Stimulated activated CD8-positive, alpha-beta memory T cell treated with anti-CD3 and anti-CD28 coated beads, Interleukin-15, amount 100 ng/mL, for 48 hours (primary cell): ENCODE measurements around the gene COQ9.
"Not testable (repeated sequence)": the region's sequence is repeated elsewhere in the genome, so short reads cannot be mapped to it uniquely, and the experiment has no call there.

Experiments used
- DNase-seq, 2 donors: peaks; one replicate each; pipeline ENCODE4 v3.0.0-alpha.2; 2020; ENCODE audit warnings: low read depth in 2 of 2

COQ9 gene

GRCh38 chr16:57426356-57426755 is 20.9 kb upstream of the COQ9 start:
- DNase-seq: no peak

DNA sequence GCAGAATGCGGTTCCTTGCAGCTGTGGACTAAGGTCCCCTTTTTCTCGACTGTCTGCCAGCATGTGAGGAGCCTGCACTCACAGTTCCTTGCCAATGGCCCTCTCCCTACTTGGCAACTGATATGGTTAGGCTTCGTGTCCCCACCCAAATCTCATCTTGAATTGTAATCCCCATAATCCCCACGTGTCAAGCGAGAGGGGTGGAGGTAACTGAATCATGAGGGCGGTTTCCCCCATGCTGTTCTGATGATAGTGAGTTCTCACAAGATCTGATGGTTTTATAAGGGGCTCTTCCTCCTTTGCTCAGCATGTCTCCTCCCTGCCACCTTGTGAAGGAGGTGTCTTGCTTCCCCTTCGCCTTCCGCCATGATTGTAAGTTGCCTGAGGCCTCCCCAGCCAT is 20.0 kb upstream of the COQ9 start:
- DNase-seq: no peak

DNA sequence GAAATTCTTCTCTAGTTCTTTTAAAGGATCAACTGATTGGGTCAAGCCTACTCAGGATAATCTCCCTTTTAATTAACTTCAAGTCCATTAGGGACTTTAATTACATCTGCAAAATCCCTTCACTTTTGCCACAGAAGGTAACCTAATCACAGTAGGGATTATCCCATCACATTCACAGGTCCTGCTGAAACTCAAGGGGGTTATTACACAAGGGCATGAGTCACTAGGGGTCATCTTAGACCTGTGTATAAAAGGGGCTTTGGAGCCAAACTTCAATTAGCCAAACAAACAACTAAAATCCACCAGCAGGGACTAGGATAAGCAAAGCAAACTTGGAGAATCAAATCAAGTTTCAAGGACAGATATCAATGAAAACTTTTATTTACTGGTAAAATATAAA is 19.5 kb upstream of the COQ9 start:
- DNase-seq: no peak

DNA sequence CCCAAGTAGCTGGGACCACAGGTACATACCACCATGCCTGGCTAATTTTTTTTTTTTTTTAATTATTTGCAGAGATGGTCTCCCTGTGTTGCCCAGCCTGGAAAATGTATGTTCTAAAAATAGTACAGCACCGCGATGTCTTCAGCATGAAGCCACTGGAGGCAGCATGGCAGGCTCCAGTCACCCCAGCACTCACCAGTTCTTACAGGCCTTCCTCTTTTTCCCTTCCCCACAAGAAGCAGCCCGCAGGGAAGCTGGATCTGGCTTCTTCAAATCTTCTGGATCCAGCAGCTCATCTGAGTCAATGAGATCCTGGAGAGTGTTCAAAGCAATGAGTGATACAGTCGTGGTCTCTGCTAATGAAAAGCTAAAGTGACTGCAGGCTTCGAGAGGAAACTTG is 16.3 kb upstream of the COQ9 start:
- no peak for DNase-seq

- no peak for DNase-seq
These were observed 14.8 kb upstream of the COQ9 start for GRCh38 chr16:57432505-57432904.

DNA sequence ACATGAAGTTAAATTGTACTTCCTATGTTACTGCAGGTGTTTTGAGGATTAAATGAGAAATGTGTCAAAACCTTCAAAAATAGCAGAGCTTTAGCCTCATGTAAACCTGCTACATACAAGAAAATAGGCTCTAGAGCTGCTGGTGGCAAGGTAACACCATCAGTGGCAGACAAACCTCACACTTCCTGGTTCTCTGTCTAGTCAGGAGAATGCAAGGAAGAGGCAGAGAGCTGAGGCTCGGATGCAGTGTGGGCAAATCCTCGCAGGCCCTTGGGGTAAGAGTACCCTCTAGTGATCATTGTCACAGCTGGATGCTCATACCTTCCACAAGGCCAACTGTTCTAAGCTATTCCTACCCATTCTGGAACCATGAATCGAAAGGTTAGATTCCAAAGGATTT is 14.3 kb upstream of the COQ9 start:
- DNase-seq: no peak

GRCh38 chr16:57434003-57434402 is 13.3 kb upstream of the COQ9 start:
- no peak for DNase-seq

GRCh38 chr16:57435838-57436237 is 11.4 kb upstream of the COQ9 start:
- no peak for DNase-seq

DNA sequence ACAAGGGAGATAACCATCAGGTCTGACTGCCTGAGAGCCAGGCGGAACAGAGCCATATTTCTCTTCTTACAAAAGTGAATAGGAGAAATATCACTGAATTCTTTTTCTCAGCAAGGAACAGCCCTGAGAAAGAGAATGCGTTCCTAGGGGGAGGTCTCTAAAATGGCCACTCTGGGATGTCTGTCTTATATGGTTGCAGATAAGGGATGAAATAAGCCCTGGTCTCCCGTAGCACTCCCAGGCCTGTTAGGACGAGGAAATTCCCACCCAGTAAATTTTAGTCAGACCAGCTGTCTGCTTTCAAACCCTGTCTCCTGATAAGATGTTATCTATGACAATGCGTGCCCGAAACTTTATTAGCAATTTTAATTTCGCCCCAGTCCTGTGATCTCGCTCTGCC is 7.3 kb upstream of the COQ9 start:
- DNase-seq: not testable (repeated sequence)

- DNase-seq: not testable (repeated sequence)
These were observed 6.7 kb upstream of the COQ9 start for GRCh38 chr16:57440551-57440950.

DNA sequence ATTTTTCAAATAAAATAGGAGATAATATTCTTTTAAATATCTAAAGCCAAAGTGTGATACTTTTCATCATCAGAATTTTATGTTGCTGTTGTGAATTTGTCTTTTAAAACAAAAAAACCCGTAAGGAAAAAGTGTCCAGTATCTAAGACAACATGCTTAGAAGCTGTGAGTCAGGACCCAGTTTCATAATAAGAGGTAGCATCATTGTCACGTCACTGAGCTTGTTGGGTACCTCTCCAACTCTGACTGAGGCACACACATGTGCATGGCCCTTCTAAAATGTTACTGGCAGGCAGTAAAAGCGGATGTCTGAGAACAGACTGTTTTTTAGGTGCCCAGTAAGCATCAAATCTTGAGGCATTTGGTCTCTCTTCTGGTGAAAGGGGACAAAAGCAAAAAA is 2.6 kb upstream of the COQ9 start:
- DNase-seq: no peak

DNA sequence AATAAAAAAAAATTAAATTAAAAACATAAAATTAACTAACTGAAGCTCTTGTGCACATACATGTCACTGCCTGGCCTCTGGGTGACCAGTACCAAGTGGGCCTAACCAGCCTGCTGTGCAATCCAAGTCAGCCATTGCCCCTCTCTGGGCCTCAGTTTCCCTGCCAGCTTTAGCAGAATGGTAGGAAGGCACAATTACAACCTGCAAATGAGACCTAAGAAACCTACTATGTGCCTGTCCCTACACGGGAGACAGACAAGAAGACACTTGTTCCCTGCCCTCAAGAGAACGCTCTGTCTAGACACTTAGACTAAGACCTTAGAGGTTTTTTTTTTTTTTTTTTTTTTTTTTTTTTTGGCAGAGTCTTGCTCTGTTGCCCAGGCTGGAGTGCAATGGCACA is 1.8 kb upstream of the COQ9 start:
- no peak for DNase-seq

DNA sequence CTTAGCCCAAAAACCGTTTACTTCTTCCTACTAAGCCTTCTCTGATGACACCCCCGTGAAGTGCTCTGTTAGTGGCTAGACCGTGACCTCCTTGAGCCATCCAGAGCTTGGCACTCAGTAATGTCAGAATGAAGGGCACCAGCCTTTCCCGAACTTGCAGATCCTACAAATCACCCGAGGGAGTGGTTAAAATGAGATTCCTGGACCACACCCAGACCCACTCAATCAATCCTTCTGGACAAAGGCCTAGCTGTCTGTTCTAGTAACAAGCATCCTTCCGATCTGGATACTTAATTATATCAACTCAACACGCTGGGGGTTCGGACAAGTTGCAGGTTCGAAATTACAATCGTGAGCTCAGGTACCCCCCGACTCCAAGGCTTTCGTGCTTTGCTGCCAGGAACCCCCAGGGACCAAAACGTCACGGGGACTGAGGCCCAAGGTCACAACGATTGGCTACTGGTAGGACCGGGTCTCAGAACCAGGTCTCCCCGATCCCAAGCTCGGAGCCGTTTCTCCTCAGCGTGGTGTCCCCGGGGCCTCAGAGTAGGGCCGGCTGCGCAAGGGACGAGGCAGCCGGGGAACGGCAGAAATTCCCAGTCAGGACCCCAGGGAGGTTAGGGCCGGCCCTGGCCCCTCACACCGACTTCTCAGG is 621 bp upstream of the COQ9 start:
- DNase-seq: peak in 1 of 2 donors; percentile 3

DNA sequence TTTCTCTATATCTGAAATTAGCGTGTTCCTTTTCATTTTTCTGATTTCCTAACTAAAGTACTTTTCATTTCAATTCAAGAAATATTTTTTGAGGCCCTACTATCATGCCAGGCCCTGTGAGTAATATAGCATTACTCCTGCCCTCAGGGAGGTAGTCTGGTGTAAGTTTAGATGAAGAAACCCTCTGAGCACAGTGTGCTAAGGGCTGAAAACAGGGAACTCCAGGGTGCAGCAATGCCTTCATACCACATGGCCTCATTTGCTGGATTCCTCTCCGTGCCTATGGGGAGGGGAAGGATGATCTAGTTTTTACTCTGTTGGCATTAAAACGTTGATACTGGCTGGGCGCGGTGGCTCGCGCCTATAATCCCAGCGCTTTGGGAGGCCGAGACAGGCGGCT is 4.7 kb downstream of the COQ9 start:
- no peak for DNase-seq

DNA sequence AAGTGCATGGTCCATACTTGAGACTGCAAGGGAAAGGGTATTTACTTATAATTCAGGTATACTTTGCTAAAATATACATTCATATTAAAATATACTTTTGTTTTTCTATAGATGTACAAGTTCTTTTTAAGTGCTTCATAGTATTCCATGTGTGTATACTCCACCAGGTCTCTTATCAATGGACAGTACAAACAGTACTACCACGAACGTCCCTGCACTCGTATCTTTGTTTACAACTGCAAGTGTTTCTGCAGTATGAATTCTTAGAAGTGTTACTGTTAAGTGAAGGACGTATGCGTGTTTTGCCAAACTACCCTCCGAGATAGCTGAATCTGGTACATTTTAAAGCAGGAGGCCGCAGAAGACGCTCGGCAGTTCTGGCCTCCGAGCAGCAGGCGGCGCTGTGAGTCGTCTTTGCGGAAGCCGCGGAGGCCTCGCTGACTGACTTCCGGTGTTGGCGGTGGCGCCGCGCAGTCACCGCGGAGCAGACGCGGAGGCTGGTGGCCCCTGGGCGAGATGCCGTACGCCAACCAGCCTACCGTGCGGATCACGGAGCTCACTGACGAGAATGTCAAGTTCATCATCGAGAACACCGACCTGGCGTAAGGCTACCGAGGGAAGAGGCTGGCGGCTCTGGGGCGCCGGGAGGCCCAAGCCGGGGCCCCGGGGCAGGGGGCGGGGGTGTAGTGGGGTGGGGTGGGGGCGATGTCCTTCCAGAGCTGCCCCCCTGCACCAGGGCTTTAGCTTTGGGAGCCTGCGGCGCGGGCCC is 15.1 kb downstream of the COQ9 start, which contains the start of gene POLR2C:
TSS of gene POLR2C (plus strand) at position 471 of the 769 bp plus-strand sequence. CDS start at position 517, 46 bp downstream.
- peak; percentile 86 to 88 for DNase-seq

DNA sequence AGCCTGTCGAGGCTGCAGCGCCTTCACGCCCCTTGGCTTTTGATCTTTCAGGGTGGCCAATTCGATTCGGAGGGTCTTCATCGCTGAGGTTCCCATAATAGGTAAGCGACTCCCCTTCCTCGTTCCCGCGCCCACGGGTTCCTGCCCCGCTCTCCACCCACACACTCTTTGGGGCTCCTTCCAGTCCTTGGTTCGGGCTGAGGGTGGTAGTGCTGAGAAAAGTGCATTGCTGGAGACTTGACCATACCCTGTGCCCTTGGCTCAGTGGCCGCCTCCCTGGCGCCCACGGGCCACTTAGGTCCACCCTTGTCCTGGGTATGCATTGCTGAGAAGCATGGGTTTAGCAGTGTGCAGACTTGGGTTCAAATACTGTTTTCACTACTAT is 15.7 kb downstream of the COQ9 start:
- no peak for DNase-seq

DNA sequence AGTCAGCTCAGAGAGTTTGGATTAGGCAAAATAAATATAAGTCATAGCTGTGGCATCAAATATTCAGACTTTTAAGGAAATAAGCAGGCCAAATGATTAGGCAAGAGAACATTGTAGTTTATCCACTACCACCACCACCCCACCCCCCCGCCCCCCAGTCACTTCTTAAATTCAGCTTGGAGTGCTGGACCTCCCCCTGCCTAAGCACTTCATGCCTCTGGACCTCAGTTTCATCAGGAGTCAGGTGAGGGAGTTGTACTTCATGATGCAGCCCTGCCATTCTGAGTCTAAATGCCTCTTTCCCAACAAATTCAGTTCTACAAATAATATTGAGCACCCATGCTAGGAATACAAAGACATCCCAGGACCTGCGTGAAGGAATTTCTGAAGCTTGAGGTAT is 17.2 kb downstream of the COQ9 start:
- no peak for DNase-seq

DNA sequence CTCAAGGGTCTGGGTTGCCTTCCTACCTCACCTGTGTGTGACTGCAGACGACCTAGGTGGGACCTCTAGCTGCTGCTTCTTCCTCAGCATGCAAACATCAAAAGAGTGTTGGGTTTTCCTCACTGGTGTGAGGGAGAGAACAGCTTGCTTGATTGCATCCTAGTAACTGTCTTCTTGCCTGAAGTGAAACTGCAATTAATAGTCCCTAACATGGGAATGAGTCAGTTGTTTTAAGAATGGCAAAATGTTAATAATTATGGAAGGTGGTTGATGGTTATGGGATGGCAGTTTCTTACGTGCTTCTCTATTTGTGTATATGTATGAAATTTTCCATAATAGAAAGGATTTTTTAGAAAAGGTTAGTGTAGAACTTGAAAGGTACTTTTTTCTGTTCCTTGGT is 21.1 kb downstream of the COQ9 start:
- no peak for DNase-seq

DNA sequence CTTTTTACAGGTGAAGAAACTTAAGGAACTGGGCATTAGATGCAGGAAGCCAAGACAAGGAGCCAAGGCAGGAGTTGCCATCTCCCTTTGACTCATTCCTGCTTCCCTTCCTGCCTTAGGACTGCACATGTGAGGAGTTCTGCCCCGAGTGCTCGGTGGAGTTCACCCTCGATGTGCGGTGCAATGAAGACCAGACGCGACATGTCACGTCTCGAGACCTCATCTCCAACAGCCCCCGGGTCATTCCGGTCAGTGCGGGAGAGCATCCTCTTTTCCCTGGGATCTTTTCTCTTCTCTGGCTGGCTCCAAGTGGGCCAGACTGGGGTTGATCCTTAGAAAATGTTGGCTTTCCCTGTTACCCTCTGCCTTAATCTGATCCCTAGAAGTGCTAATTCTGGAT is 21.8 kb downstream of the COQ9 start:
- no peak for DNase-seq

DNA sequence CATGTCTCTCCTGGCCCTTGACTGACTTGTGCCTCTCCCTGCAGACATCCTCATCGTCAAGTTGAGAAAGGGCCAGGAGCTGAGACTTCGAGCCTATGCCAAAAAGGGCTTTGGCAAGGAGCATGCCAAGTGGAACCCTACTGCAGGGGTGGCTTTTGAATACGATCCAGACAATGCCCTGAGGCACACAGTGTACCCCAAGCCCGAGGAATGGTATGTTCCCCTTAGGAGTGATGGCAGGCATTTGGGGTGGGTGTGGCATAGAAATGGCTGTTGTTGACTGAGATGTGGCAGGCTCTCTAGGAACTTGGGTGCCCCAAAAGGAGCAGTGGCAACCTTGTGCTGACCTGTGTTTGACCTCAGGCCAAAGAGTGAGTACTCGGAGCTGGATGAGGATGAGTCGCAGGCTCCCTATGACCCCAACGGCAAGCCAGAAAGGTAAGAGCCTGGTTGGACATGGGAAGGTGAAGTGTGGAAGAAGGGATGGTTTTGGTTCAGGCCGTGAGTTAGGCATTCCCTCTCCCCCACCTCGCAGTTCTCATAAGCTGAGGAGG is 22.7 kb downstream of the COQ9 start:
- DNase-seq: no peak

DNA sequence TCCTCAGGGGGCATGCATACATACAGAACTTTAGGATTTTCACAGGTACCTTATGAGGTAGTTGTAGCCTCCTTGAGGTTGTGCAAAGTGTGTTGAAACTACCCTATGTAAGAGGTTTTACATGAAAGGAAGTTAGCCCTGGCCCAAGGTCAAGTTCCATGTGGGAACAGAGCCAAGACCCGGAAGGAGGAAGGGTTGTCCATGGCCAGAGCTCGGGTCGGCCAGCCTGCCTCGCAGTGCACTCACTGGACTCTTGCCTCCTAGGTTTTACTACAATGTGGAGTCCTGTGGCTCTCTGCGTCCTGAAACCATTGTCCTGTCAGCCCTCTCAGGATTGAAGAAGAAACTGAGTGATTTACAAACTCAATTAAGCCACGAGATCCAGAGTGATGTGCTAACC is 23.4 kb downstream of the COQ9 start:
- no peak for DNase-seq

- no peak for DNase-seq
These were observed 23.9 kb downstream of the COQ9 start for GRCh38 chr16:57471209-57471608.
